Kidney epithelial cell (primary cell): ENCODE results near the gene SPATA20. TPM values are rescaled to one million over a fixed set of nuclear protein-coding genes. Genes with fewer than 3 reads are reported as not detected.

Experiments
- DNase-seq: peaks from one replicate; pipeline ENCODE4 v3.0.0-alpha.2; 2010; ENCODE audit warnings: low read depth
- H3K27me3 ChIP-seq: 2 replicates; pipeline ENCODE4 v1.6.0; 2011; ENCODE audit warnings: low read length; ENCODE audit not compliant: control insufficient read depth, insufficient read depth
- H3K36me3 ChIP-seq: 2 replicates; pipeline ENCODE4 v1.5.1; 2011; ENCODE audit warnings: low read length; ENCODE audit not compliant: control insufficient read depth, insufficient read depth
- H3K4me3 ChIP-seq: 2 replicates; pipeline ENCODE4 v1.5.1; 2011; ENCODE audit warnings: low read depth, mild to moderate bottlenecking, control low read depth, low read length
- CTCF ChIP-seq: IDR thresholded peaks from 2 replicates; pipeline ENCODE4 v1.5.1; 2011; ENCODE audit warnings: mild to moderate bottlenecking, moderate library complexity, low read length, control low read depth, inconsistent platforms; ENCODE audit not compliant: insufficient read depth, poor library complexity, severe bottlenecking
- total RNA-seq: library from RNA; depleted of rRNA; stranded (reverse); fragments of >200 nt; gene quantifications from 2 replicates; pipeline ENCODE4 v1.2.3, GENCODE V29; 2015

The SPATA20 gene
- total RNA-seq, 1 donor from 2014 or later: 58.9 TPM

GRCh38 chr17:50565402-50566350 is 18.7 kb downstream of the SPATA20 start:
- no peak overlapping the region for H3K4me3 ChIP-seq
- H3K36me3 ChIP-seq: no peaks in the 10 kb centered on the region
- no peak for TF ChIP-seq CTCF
- no peak for DNase-seq
- H3K27me3 ChIP-seq: peaks cover 65% of the 10 kb centered on the region

GRCh38 chr17:50566886-50567285 is 19.9 kb downstream of the SPATA20 start:
- no peak for DNase-seq
- no peak for TF ChIP-seq CTCF
- Histone ChIP-seq H3K4me3 (no peak overlapping the region), H3K27me3 (peaks cover 55% of the 10 kb centered on the region), H3K36me3 (no peaks in the 10 kb centered on the region)

GRCh38 chr17:50568659-50569058 is 21.7 kb downstream of the SPATA20 start:
- no peak for TF ChIP-seq CTCF
- H3K36me3 ChIP-seq: no peaks in the 10 kb centered on the region
- H3K27me3 ChIP-seq: peaks cover 38% of the 10 kb centered on the region
- no peak overlapping the region for H3K4me3 ChIP-seq
- no peak for DNase-seq

GRCh38 chr17:50569592-50569991 is 22.6 kb downstream of the SPATA20 start:
- TF ChIP-seq CTCF: no peak
- DNase-seq: no peak
- Histone ChIP-seq H3K36me3 (no peaks in the 10 kb centered on the region), H3K27me3 (peaks cover 32% of the 10 kb centered on the region), H3K4me3 (no peak overlapping the region)

GRCh38 chr17:50570032-50570431 is 23.1 kb downstream of the SPATA20 start:
- no peak overlapping the region for H3K4me3 ChIP-seq
- no peak for DNase-seq
- TF ChIP-seq CTCF: no peak
- no peaks in the 10 kb centered on the region for H3K36me3 ChIP-seq
- peaks cover 28% of the 10 kb centered on the region for H3K27me3 ChIP-seq
